A549 (cell line): ENCODE data around the gene ADAM12. TPM values are rescaled to one million over a fixed set of nuclear protein-coding genes. Genes with fewer than 3 reads are reported as not detected.

Experiments
- ATAC-seq, 2 experiments: fragments of 200-7000 bp in 1 of 2; fragments of >200 bp in 1 of 2; cut with Nextera tagmentation in 1 of 2; cut with Tn5 transposase in 1 of 2; 3 replicates each; pipeline versions ENCODE4 v1.8.0 to v1.9.1; 2018 to 2020; ENCODE audit warnings: mild to moderate bottlenecking in 1 of 2, moderate library complexity in 1 of 2
- CTCF ChIA-PET: fragments of 300-600 bp; sonication (Branson Sonifier 250); formaldehyde crosslinking; extraction: SDS; loops from one replicate; lab custom pipeline; 2021; ENCODE audit warnings: antibody characterized with exemption, inconsistent platforms; lab: Yijun Ruan, JAX
- POLR2A ChIA-PET: fragments of 350-600 bp; formaldehyde crosslinking; extraction: SDS; loops from one replicate; lab custom pipeline; 2021; ENCODE audit warnings: antibody characterized with exemption, inconsistent platforms; lab: Yijun Ruan, JAX
- DNase-seq, 2 experiments: peaks; one replicate each; pipeline versions ENCODE4 v3.0.0 to v3.0.0-alpha.2; 2011 to 2016; ENCODE audit warnings: low read depth in 1 of 2, low spot score in 1 of 2
- FAIRE-seq: peaks from 2 replicates; lab custom pipeline; 2011; peaks lifted over from hg19 to GRCh38; lab: Jason Lieb, UNC
- H3K27ac ChIP-seq, 2 experiments: fragments of >200 bp; sonication (Bioruptor Twin); formaldehyde crosslinking; 3 replicates each; pipeline ENCODE4 v1.5.1; 2016 to 2017
- H3K4me1 ChIP-seq: fragments of >200 bp; sonication (Bioruptor Twin); formaldehyde crosslinking; 3 replicates; pipeline ENCODE4 v1.6.1; 2016
- H3K4me2 ChIP-seq: fragments of >200 bp; sonication (Bioruptor Twin); formaldehyde crosslinking; 3 replicates; pipeline ENCODE4 v1.6.1; 2016
- H3K4me3 ChIP-seq: fragments of >200 bp; sonication (Bioruptor Twin); formaldehyde crosslinking; 3 replicates; pipeline ENCODE4 v1.5.1; 2016
- H3K9me3 ChIP-seq: fragments of >200 bp; sonication (Bioruptor Twin); formaldehyde crosslinking; 3 replicates; pipeline ENCODE4 v1.6.1; 2016
- BHLHE40 ChIP-seq: IDR thresholded peaks from 2 replicates; pipeline ENCODE4 v1.6.1; 2012; ENCODE audit warnings: low read depth, low read length, inconsistent platforms
- CBX8 ChIP-seq: fragments of 200-600 bp; sonication (generic); IDR thresholded peaks from 2 replicates; pipeline ENCODE4 v1.6.1; 2016
- CHD4 ChIP-seq: fragments of 200-600 bp; sonication (generic); IDR thresholded peaks from 2 replicates; pipeline ENCODE4 v1.6.1; 2016; ENCODE audit warnings: antibody characterized with exemption, mild to moderate bottlenecking, borderline replicate concordance
- EHMT2 ChIP-seq: fragments of 200-600 bp; sonication (generic); IDR thresholded peaks from 2 replicates; pipeline ENCODE4 v1.6.1; 2016; ENCODE audit warnings: antibody characterized with exemption, low read depth, mild to moderate bottlenecking, moderate library complexity
- EP300 ChIP-seq, 2 experiments: fragments of >200 bp; sonication (Bioruptor Twin); formaldehyde crosslinking; IDR thresholded peaks; 2 replicates in 1 of 2; 3 replicates in 1 of 2; pipeline ENCODE4 v1.6.1; 2016 to 2017
- ESRRA ChIP-seq: fragments of 150-350 bp; IDR thresholded peaks from 2 replicates; pipeline ENCODE4 v1.6.1; 2014; ENCODE audit warnings: mild to moderate bottlenecking, low read length, borderline replicate concordance
- FOSL2 ChIP-seq, 2 experiments: fragments of 450-650 bp in 1 of 2; fragments of >200 bp in 1 of 2; sonication (Bioruptor Twin) in 1 of 2; formaldehyde crosslinking; IDR thresholded peaks; 2 replicates each; pipeline versions ENCODE4 v1.5.0 to v1.6.1; 2016 to 2020; ENCODE audit warnings: mild to moderate bottlenecking in 1 of 2, moderate library complexity in 1 of 2
- HOXA7 ChIP-seq: fragments of 250-450 bp; sonication (Bioruptor Pico); IDR thresholded peaks from 2 replicates; pipeline ENCODE4 v1.5.0; 2020; ENCODE audit warnings: mild to moderate bottlenecking, moderate library complexity
- HOXB13 ChIP-seq: fragments of 250-450 bp; sonication (Bioruptor Pico); IDR thresholded peaks from 2 replicates; pipeline ENCODE4 v1.5.0; 2020; ENCODE audit warnings: low read depth, mild to moderate bottlenecking, moderate library complexity
- HOXB5 ChIP-seq: fragments of 250-450 bp; sonication (Bioruptor Pico); IDR thresholded peaks from 2 replicates; pipeline ENCODE4 v1.5.0; 2020; ENCODE audit warnings: mild to moderate bottlenecking, moderate library complexity
- JUN ChIP-seq, 2 experiments: fragments of >200 bp; sonication (Bioruptor Twin); formaldehyde crosslinking; IDR thresholded peaks; 2 replicates in 1 of 2; 3 replicates in 1 of 2; pipeline ENCODE4 v1.6.1; 2016 to 2017
- NFE2L2 ChIP-seq: fragments of 150-350 bp; conservative IDR thresholded peaks from 2 replicates; pipeline ENCODE4 v1.6.1; 2014; ENCODE audit warnings: low read length
- NPAS2 ChIP-seq: fragments of 250-450 bp; sonication (Bioruptor Pico); IDR thresholded peaks from 2 replicates; pipeline ENCODE4 v1.8.0; 2022; ENCODE audit warnings: mild to moderate bottlenecking, moderate library complexity, borderline replicate concordance
- PHF8 ChIP-seq: fragments of 200-600 bp; sonication (generic); IDR thresholded peaks from 2 replicates; pipeline ENCODE4 v1.6.1; 2016; ENCODE audit warnings: low read depth, mild to moderate bottlenecking, antibody characterized with exemption, moderate library complexity, borderline replicate concordance
- POLR2A ChIP-seq: IDR thresholded peaks from 2 replicates; pipeline ENCODE4 v1.6.1; 2012; ENCODE audit warnings: mild to moderate bottlenecking, low read length
- RARB ChIP-seq: fragments of 250-450 bp; sonication (Bioruptor Pico); IDR thresholded peaks from 2 replicates; pipeline ENCODE4 v1.8.0; 2021; ENCODE audit warnings: mild to moderate bottlenecking, moderate library complexity
- WGBS: methylation state at CpG from one replicate; pipeline ENCODE4 v1.1.6; 2017; ENCODE audit errors: missing lambda C conversion rate; 5-methylcytosine and 5-hydroxymethylcytosine counted together
- polyA plus RNA-seq, 4 experiments: library from polyadenylated mRNA; depleted of rRNA in 3 of 4; stranded (reverse); fragments of >200 nt; fragmentation: RNase III in 1 of 4; extraction: RNeasy Plus Mini Kit Qiagen cat#74134 plus additional on column Dnase treatment in 1 of 4; gene quantifications; 2 replicates in 3 of 4; 3 replicates in 1 of 4; pipeline ENCODE4 v1.2.3, GENCODE V29; 2011 to 2017
- TF ChIP-seq, protein P1 (sequence below): fragments of 250-450 bp; sonication (Bioruptor Pico); IDR thresholded peaks from 2 replicates; pipeline ENCODE4 v1.5.0; 2021; ENCODE audit warnings: mild to moderate bottlenecking, moderate library complexity, borderline replicate concordance
- TF ChIP-seq, protein P2 (sequence below): fragments of 250-450 bp; sonication (Bioruptor Pico); IDR thresholded peaks from 2 replicates; pipeline ENCODE4 v1.5.0; 2020; ENCODE audit warnings: low read depth, mild to moderate bottlenecking, moderate library complexity
- TF ChIP-seq, protein P3 (sequence below): fragments of >200 bp; sonication (Bioruptor Twin); formaldehyde crosslinking; IDR thresholded peaks from 3 replicates; pipeline ENCODE4 v1.6.1; 2016
- TF ChIP-seq, protein P4 (sequence below): IDR thresholded peaks from 2 replicates; pipeline ENCODE4 v1.6.1; 2012
- TF ChIP-seq, protein P5 (sequence below): fragments of 150-350 bp; IDR thresholded peaks from 2 replicates; pipeline ENCODE4 v1.6.1; 2014; ENCODE audit warnings: low read depth, mild to moderate bottlenecking, low read length
- TF ChIP-seq, protein P6 (sequence below): fragments of >200 bp; sonication (Bioruptor Twin); formaldehyde crosslinking; IDR thresholded peaks from 2 replicates; pipeline ENCODE4 v1.6.1; 2016

Gene ADAM12
- polyA plus RNA-seq, 2 of the 4 experiments (the other 2 are of a cell fraction) = 1.6 to 4.8 TPM

DNA sequence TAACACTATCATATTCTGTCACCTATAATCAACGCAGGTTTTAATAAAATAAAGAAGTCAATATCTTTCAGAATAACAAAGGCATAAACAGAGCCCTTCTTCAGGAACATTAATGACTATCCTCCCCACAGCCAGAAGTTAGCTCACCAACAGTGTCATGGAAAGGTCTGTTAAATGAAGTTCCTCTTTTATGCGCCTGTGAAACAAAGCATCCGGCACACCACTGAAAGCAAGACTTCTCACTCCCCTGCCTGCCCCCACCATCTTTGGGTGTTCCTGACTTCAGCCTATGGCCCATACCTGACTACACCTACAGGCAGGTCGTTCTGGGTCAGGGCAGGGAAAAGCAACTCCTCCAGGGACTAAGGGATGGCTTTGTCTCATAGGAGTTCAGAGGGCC, 286.5 kb downstream of the ADAM12 start:
- ATAC-seq (no peak), FAIRE-seq (no peak)

DNA sequence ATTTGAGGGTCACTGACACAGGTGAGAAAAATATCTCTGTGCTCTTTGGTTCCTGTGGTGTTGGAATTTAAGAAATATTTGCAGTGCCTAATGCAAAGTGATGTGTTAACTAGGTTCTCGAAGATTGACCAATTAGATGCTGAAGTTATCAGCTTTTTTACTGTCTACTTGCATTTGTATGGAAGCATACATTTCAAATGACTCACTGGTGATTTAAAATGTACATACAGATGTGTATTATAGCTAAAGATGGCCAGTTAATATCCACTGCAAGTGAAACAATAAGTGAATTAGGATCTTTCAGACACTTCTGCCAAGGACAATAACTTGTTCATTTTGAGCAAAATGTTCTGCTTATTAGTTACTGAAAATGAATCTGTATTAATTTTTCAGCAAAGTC, 287.0 kb downstream of the ADAM12 start:
- ChIA-PET CTCF (interaction anchor here (1.6 kb wide), 1 partner anchor 286 kb away, joined by 7 read pairs; no protein-coding TSS in a partner anchor), POLR2A (no interaction called here)
- TF ChIP-seq HOXB13 (no peak), CBX8 (no peak), EHMT2 (no peak), PHF8 (no peak), HOXB5 (CRISPR knock-in tag) (no peak), POLR2A (no peak), HOXA7 (CRISPR knock-in tag) (no peak), EP300 (IDR thresholded peaks at IDR 0.05) (no peak), ESRRA (no peak), RARB (CRISPR knock-in tag) (no peak), NPAS2 (no peak), CHD4 (no peak), FOSL2 (IDR thresholded peaks at IDR 0.05) (no peak), FOSL2 (CRISPR knock-in tag; IDR thresholded peaks at IDR 0.05) (no peak), JUN (IDR thresholded peaks at IDR 0.05) (no peak)
- TF ChIP-seq, protein P1, sequence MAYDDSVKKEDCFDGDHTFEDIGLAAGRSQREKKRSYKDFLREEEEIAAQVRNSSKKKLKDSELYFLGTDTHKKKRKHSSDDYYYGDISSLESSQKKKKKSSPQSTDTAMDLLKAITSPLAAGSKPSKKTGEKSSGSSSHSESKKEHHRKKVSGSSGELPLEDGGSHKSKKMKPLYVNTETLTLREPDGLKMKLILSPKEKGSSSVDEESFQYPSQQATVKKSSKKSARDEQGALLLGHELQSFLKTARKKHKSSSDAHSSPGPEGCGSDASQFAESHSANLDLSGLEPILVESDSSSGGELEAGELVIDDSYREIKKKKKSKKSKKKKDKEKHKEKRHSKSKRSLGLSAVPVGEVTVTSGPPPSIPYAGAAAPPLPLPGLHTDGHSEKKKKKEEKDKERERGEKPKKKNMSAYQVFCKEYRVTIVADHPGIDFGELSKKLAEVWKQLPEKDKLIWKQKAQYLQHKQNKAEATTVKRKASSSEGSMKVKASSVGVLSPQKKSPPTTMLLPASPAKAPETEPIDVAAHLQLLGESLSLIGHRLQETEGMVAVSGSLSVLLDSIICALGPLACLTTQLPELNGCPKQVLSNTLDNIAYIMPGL (CRISPR knock-in tag) = no peak
- TF ChIP-seq, protein P2, sequence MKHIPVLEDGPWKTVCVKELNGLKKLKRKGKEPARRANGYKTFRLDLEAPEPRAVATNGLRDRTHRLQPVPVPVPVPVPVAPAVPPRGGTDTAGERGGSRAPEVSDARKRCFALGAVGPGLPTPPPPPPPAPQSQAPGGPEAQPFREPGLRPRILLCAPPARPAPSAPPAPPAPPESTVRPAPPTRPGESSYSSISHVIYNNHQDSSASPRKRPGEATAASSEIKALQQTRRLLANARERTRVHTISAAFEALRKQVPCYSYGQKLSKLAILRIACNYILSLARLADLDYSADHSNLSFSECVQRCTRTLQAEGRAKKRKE (CRISPR knock-in tag) = no peak
- TF ChIP-seq, protein P3, sequence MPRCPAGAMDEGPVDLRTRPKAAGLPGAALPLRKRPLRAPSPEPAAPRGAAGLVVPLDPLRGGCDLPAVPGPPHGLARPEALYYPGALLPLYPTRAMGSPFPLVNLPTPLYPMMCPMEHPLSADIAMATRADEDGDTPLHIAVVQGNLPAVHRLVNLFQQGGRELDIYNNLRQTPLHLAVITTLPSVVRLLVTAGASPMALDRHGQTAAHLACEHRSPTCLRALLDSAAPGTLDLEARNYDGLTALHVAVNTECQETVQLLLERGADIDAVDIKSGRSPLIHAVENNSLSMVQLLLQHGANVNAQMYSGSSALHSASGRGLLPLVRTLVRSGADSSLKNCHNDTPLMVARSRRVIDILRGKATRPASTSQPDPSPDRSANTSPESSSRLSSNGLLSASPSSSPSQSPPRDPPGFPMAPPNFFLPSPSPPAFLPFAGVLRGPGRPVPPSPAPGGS = no peak
- TF ChIP-seq, protein P4, sequence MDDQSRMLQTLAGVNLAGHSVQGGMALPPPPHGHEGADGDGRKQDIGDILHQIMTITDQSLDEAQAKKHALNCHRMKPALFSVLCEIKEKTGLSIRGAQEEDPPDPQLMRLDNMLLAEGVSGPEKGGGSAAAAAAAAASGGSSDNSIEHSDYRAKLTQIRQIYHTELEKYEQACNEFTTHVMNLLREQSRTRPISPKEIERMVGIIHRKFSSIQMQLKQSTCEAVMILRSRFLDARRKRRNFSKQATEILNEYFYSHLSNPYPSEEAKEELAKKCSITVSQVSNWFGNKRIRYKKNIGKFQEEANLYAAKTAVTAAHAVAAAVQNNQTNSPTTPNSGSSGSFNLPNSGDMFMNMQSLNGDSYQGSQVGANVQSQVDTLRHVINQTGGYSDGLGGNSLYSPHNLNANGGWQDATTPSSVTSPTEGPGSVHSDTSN = no peak
- TF ChIP-seq, protein P5, sequence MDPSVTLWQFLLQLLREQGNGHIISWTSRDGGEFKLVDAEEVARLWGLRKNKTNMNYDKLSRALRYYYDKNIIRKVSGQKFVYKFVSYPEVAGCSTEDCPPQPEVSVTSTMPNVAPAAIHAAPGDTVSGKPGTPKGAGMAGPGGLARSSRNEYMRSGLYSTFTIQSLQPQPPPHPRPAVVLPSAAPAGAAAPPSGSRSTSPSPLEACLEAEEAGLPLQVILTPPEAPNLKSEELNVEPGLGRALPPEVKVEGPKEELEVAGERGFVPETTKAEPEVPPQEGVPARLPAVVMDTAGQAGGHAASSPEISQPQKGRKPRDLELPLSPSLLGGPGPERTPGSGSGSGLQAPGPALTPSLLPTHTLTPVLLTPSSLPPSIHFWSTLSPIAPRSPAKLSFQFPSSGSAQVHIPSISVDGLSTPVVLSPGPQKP = no peak
- TF ChIP-seq, protein P6, sequence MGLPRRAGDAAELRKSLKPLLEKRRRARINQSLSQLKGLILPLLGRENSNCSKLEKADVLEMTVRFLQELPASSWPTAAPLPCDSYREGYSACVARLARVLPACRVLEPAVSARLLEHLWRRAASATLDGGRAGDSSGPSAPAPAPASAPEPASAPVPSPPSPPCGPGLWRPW = no peak
- DNase-seq = no peak
- Histone ChIP-seq H3K27ac (no peak overlapping the region), H3K4me3 (no peak overlapping the region), H3K4me1 (no peaks in the 10 kb centered on the region), H3K9me3 (no peaks in the 10 kb centered on the region), H3K4me2 (no peak overlapping the region)
- WGBS = 23% methylated on average over 1 of the region's 1 CpG
- FAIRE-seq = peak; percentile 84
- ATAC-seq = no peak

More for the DNA sequence above, 286.5 kb downstream of the ADAM12 start:
- ChIA-PET POLR2A (no interaction called here), CTCF (interaction anchor here (1.6 kb wide), 1 partner anchor 285 kb away, joined by 7 read pairs; no protein-coding TSS in a partner anchor)
- DNase-seq = no peak
- no peak overlapping the region for H3K4me3 ChIP-seq
- no peak overlapping the region for H3K4me2 ChIP-seq
- 50% methylated on average over 4 of the region's 4 CpGs for WGBS
- TF ChIP-seq BHLHE40 (no peak), NFE2L2 (no peak), JUN (IDR thresholded peaks at IDR 0.05) (no peak)
- H3K4me1 ChIP-seq = no peaks in the 10 kb centered on the region
- no peaks in the 10 kb centered on the region for H3K9me3 ChIP-seq
- H3K27ac ChIP-seq = no peak overlapping the region
